DND-41 (cell line): ENCODE measurements around the gene MAPK8IP1.

Experiments used
- ATAC-seq: fragments of 200-7000 bp; cut with Tn5 transposase; 3 replicates; pipeline ENCODE4 v1.9.1; 2021; ENCODE audit warnings: low read depth; ENCODE audit not compliant: insufficient read depth
- DNase-seq: peaks from one replicate; pipeline ENCODE4 v3.0.0-alpha.2; 2020
- H2AFZ ChIP-seq: 2 replicates; pipeline ENCODE4 v1.6.0; 2012; ENCODE audit warnings: low read depth, low read length
- H3K27ac ChIP-seq: 2 replicates; pipeline ENCODE4 v1.5.1; 2012; ENCODE audit warnings: low read length, inconsistent platforms
- H3K27me3 ChIP-seq: fragments of 200-600 bp; sonication (generic); 2 replicates; pipeline ENCODE4 v1.6.0; 2012; ENCODE audit warnings: low read length, mild to moderate bottlenecking, inconsistent platforms; ENCODE audit not compliant: insufficient read depth, poor library complexity
- H3K36me3 ChIP-seq: 2 replicates; pipeline ENCODE4 v1.5.1; 2012; ENCODE audit warnings: low read length, inconsistent platforms; ENCODE audit not compliant: insufficient read depth
- H3K4me1 ChIP-seq: 2 replicates; pipeline ENCODE4 v1.5.1; 2012; ENCODE audit warnings: mild to moderate bottlenecking, low read length; ENCODE audit not compliant: insufficient read depth
- H3K4me2 ChIP-seq: 2 replicates; pipeline ENCODE4 v1.6.0; 2012; ENCODE audit warnings: mild to moderate bottlenecking, moderate library complexity, low read length, inconsistent platforms; ENCODE audit not compliant: insufficient read depth
- H3K4me3 ChIP-seq, 2 experiments: fragments of 200-600 bp in 1 of 2; shearing (Covaris generic) in 1 of 2; 2 replicates each; pipeline ENCODE4 v1.5.1; 2012 to 2016; ENCODE audit warnings: inconsistent platforms in 2 of 2, low read length in 2 of 2, mild to moderate bottlenecking in 2 of 2, low read depth in 1 of 2, moderate library complexity in 1 of 2
- H3K79me2 ChIP-seq: 2 replicates; pipeline ENCODE4 v1.6.0; 2012; ENCODE audit warnings: low read length, inconsistent platforms; ENCODE audit not compliant: insufficient read depth
- H3K9ac ChIP-seq: 2 replicates; pipeline ENCODE4 v1.6.0; 2012; ENCODE audit warnings: low read depth, mild to moderate bottlenecking, inconsistent platforms, low read length, moderate library complexity
- H3K9me3 ChIP-seq: 2 replicates; pipeline ENCODE4 v1.5.1; 2012; ENCODE audit warnings: low read length, moderate library complexity, mild to moderate bottlenecking, inconsistent platforms; ENCODE audit not compliant: insufficient read depth, severe bottlenecking
- H4K20me1 ChIP-seq: 2 replicates; pipeline ENCODE4 v1.6.0; 2012; ENCODE audit warnings: low read length; ENCODE audit not compliant: insufficient read depth
- EZH2 ChIP-seq: IDR thresholded peaks from 3 replicates; pipeline ENCODE4 v1.6.1; 2012; ENCODE audit warnings: borderline replicate concordance, low read depth, mild to moderate bottlenecking, moderate library complexity, low read length, inconsistent platforms; ENCODE audit not compliant: severe bottlenecking
- TF ChIP-seq, protein P1 (sequence below): IDR thresholded peaks from 2 replicates; pipeline ENCODE4 v1.5.1; 2012; ENCODE audit warnings: borderline replicate concordance, low read length, moderate library complexity, mild to moderate bottlenecking; ENCODE audit not compliant: poor library complexity, severe bottlenecking; ENCODE audit errors: extremely low read depth

Gene MAPK8IP1

DNA sequence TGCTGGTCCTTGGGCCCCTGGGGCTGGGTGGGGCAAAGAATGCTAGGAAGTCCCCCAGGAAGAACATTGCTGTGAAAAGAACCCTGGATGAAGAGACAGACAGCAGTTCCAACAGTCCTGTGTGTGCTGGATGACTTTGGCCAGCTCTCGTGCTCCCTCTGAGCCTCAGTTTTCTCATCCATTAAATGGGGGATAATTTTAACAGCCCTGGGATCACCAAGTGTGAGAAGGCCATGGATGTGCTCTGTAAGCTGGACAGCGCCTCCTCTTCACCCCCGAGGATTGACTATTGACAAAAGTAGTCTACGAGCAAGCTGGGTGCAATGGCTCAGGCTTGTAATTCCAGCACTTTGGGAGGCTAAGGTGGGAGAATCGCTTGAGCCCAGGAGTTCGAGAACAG is 39.5 kb downstream of the MAPK8IP1 start:
- Histone ChIP-seq H2AFZ (no peak overlapping the region), H3K9me3 (no peaks in the 10 kb centered on the region), H4K20me1 (no peaks in the 10 kb centered on the region), H3K9ac (no peak overlapping the region), H3K4me3 (no peak overlapping the region), H3K27ac (no peak overlapping the region), H3K27me3 (no peaks in the 10 kb centered on the region), H3K4me1 (no peaks in the 10 kb centered on the region), H3K79me2 (no peaks in the 10 kb centered on the region), H3K36me3 (no peaks in the 10 kb centered on the region), H3K4me2 (no peak overlapping the region)
- no peak for ATAC-seq
- TF ChIP-seq EZH2: no peak
- TF ChIP-seq, protein P1, sequence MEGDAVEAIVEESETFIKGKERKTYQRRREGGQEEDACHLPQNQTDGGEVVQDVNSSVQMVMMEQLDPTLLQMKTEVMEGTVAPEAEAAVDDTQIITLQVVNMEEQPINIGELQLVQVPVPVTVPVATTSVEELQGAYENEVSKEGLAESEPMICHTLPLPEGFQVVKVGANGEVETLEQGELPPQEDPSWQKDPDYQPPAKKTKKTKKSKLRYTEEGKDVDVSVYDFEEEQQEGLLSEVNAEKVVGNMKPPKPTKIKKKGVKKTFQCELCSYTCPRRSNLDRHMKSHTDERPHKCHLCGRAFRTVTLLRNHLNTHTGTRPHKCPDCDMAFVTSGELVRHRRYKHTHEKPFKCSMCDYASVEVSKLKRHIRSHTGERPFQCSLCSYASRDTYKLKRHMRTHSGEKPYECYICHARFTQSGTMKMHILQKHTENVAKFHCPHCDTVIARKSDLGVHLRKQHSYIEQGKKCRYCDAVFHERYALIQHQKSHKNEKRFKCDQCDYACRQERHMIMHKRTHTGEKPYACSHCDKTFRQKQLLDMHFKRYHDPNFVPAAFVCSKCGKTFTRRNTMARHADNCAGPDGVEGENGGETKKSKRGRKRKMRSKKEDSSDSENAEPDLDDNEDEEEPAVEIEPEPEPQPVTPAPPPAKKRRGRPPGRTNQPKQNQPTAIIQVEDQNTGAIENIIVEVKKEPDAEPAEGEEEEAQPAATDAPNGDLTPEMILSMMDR: no peak
- DNase-seq: no peak

- Histone ChIP-seq H3K9me3 (no peaks in the 10 kb centered on the region), H4K20me1 (no peaks in the 10 kb centered on the region), H3K27ac (no peak overlapping the region), H3K9ac (no peak overlapping the region), H3K4me2 (no peak overlapping the region), H2AFZ (no peak overlapping the region), H3K79me2 (no peaks in the 10 kb centered on the region), H3K36me3 (no peaks in the 10 kb centered on the region), H3K4me3 (no peak overlapping the region), H3K4me1 (no peaks in the 10 kb centered on the region), H3K27me3 (no peaks in the 10 kb centered on the region)
- TF ChIP-seq EZH2: no peak
- TF ChIP-seq, protein P1: no peak
- DNase-seq (no peak), ATAC-seq (no peak)
Measured at GRCh38 chr11:45925550-45925949, 40.1 kb downstream of the MAPK8IP1 start.

- no peak overlapping the region for H2AFZ ChIP-seq
- H3K4me2 ChIP-seq: no peak overlapping the region
- H3K9me3 ChIP-seq: no peaks in the 10 kb centered on the region
- no peaks in the 10 kb centered on the region for H4K20me1 ChIP-seq
- ATAC-seq: no peak
- H3K27me3 ChIP-seq: no peaks in the 10 kb centered on the region
- H3K4me3 ChIP-seq: no peak overlapping the region
- no peaks in the 10 kb centered on the region for H3K79me2 ChIP-seq
- no peak overlapping the region for H3K9ac ChIP-seq
- no peak for DNase-seq
- no peak for TF ChIP-seq EZH2
- no peak overlapping the region for H3K27ac ChIP-seq
- no peaks in the 10 kb centered on the region for H3K36me3 ChIP-seq
- H3K4me1 ChIP-seq: no peaks in the 10 kb centered on the region
Measured at GRCh38 chr11:45926001-45926401, 40.5 kb downstream of the MAPK8IP1 start.

DNA sequence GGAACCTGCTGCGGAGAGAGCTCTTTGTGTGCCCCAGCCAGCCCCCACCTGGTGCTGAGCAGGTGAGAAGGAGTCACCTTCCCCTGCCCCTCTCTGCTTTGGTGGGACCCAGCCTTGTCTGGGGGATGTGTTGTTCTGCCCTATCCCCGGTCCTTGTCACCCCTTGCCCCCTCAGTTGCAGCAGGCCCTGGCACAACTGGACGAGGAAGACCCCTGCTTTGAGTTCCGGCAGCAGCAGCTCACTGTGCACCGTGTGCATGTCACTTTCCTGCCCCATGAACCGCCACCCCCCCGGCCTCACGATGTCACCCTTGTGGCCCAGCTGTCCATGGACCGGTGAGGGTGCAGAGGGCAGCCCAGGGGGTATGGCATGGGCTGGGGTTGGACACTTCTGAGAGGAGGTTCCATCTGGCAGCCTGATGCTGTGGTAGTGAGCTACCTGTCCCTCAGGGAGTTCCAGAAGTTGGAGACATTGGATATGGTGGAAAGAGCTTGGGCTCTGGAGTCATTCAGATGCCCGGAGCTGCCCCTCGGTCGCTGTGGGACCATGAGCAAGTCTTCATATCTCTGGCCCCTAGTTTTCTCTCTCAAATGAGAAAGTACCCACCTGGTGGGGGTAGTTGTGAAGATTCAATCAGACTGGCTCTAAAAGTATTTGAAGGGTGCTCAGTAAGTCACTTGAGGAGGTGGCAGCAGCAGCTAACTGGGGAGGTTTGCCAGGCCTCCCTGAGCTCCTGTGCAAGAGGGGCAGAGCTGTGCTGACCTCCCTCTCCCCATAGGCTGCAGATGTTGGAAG is 41.3 kb downstream of the MAPK8IP1 start:
- H3K4me1 ChIP-seq: no peaks in the 10 kb centered on the region
- no peaks in the 10 kb centered on the region for H3K27me3 ChIP-seq
- ATAC-seq (no peak), DNase-seq (no peak)
- H3K9ac ChIP-seq: no peak overlapping the region
- no peak overlapping the region for H3K27ac ChIP-seq
- H3K9me3 ChIP-seq: no peaks in the 10 kb centered on the region
- H3K36me3 ChIP-seq: peaks cover 1% of the 10 kb centered on the region; the same call in 1 of the 2 replicates
- no peak overlapping the region for H2AFZ ChIP-seq
- no peak overlapping the region for H3K4me3 ChIP-seq
- H4K20me1 ChIP-seq: no peaks in the 10 kb centered on the region
- no peak overlapping the region for H3K4me2 ChIP-seq
- TF ChIP-seq EZH2: no peak
- TF ChIP-seq, protein P1: no peak
- H3K79me2 ChIP-seq: no peaks in the 10 kb centered on the region
